ENCODE data around the gene PDE2A.

PDE2A gene

DNA sequence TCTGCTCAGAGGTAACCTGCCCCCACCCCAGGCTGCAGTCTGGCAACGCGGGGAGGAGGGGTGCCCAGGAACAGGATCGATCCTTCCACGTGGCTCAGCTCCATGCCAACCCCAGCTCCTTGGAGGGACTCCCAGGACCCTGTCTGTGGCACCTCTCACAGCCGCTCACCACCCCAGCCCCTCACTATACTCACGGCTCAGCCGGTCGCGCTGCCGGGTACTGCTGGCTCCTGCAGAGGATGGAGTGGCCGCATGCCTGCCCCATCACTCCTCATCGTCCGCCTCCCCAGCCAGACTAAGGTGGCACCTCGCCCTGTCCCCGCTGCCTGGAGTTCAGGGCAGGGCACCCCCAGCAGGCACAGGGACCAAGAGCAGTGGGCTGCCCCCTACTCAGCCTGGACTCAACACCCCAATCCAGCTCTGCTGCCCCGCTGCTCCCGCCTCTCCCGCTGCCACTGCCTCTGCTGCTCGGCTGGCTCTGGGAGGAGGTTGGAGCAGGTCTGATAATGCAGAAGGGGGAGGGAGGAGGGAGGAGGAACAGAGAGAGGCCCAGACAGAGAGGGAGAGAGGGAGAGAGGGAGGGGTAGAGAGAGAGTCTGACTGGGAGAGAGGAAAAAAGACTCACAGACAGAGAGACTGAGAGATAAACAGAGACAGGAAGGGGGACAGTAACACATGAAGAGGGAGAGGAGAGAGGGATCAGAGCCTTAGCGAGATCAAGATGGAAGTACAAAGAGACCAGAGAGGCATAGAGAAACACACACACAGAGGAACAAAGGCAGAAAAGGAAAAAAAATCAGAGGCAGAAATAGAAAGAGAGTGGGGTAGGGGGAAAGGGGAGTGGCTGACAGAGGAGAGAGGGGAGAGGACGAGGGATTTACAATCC is at the start of gene PDE2A:
Gene PDE2A (minus strand): TSS at position 480 of the 886 bp plus-strand sequence. CDS start 215 bp downstream, at position 265.
- DNase-seq = no peak

GRCh38 chr11:72723508-72723907 is 49.3 kb upstream of the PDE2A start:
- no peak for DNase-seq

- DNase-seq = peak; percentile 78
Observed at GRCh38 chr11:72722050-72722748, 48.0 kb upstream of the PDE2A start.

DNA sequence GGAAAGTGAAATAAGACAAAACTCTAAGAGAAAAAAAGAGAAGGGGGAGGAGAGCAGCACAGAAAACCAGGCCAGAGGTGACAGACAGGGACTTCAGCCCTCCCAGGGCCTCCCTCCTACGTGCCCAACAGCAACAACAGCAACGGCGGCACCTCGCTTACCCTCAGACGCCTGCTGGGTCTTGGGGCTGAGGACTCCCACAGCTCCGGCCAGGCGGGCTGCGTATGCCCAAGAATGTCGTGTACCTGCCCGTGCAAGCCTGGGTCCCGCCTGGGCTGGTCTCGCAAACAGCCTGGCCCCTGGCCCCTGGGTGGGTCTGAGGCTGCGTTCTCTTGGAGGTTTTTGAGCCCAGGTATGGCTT is 47.4 kb upstream of the PDE2A start:
- no peak for DNase-seq

GRCh38 chr11:72721276-72721675 is 47.1 kb upstream of the PDE2A start:
- DNase-seq = no peak

- no peak for DNase-seq
Observed at GRCh38 chr11:72720784-72721183, 46.6 kb upstream of the PDE2A start.

GRCh38 chr11:72720047-72720446 is 45.8 kb upstream of the PDE2A start:
- DNase-seq = no peak

GRCh38 chr11:72719551-72719950 is 45.3 kb upstream of the PDE2A start:
- no peak for DNase-seq

DNA sequence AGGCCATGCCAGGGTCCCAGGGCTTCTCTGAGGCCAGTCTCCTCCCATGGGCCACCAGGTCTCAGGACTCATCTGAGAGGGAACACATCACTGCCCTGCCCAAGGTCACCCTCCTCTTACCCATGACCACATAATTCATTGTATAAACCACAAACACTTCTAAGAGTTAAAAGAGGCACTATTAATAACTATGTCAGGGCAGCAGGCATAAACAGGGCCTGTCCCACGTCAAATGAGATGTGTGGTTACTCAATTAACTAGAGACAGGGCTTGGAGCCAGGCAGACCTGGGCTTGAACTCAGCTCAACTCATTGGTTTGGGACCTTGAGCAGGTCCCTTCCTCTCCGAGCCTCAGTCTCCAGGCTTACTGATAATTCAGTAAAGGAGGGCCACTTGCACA is 44.9 kb upstream of the PDE2A start:
- no peak for DNase-seq

DNA sequence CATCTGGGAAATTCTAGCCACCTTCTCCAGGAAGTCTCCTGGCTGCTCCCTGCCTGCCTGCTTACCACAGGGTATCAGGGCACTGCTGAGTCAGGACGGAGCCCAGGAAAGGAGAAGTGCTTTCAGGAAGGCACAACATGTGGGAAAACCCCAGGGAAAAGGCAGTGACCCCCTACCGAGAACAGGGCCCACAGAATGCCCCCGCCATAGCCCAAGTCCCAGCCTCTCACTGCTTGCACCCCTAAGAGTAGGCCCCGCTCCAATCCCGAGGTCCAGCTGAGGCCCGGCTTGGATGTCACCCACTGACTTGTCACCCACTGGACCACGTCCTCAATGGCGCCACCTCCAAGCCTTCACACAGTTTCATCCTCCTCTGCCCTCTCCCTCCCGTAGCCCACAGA is 43.9 kb upstream of the PDE2A start:
- no peak for DNase-seq

DNA sequence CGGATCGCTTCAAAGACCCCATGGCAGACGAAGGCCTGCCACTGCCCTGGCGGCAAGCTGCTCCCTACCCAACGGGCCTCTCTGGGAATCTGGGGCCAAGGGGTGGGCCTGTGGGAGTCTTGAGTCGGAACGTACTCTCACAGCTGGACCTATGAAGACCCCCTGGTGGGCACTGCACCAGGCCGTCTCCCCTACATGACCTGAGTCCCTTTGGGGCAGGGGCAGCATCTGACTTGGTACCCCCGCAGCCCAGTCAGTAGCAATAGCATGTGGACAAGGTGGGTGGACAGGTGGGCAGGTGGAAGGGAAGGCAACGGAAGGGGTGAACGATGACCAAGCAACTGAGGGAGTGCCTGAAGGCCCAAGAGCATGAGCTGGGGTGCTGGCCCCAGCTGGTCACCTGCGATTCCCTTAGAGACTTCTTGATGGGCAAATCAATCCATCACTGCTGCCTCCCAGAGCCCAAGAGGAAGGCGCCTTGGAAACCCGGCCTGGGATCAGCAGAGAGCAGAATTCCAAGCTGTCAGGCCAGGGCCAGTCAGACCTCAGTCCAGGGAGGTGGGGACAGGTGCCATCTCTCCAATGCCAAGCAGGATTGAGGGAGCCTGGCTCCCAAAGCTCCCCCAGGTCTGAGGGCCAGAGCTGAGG is 42.7 kb upstream of the PDE2A start:
- no peak for DNase-seq

DNA sequence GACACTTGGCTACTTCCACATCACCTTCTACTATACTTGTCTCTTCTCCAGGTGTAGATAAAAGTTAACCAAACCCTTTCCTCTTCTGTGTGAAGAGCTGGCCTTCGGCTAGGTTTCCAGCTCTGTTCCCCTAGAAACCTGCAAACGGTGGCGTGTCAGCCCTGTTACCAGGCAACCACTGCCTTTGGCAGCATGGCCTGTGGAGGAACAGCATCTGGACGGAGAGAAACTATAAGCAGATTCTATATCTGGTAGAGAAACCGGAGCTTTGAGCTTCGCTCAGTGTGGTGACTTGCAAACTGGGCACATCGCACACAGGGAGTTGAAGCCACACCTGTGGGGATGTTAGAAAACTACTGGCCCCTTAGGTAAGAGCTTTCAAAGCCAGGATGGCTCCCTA is 42.1 kb upstream of the PDE2A start:
- no peak for DNase-seq

- DNase-seq = no peak
Observed at GRCh38 chr11:72712841-72713240, 38.6 kb upstream of the PDE2A start.

DNA sequence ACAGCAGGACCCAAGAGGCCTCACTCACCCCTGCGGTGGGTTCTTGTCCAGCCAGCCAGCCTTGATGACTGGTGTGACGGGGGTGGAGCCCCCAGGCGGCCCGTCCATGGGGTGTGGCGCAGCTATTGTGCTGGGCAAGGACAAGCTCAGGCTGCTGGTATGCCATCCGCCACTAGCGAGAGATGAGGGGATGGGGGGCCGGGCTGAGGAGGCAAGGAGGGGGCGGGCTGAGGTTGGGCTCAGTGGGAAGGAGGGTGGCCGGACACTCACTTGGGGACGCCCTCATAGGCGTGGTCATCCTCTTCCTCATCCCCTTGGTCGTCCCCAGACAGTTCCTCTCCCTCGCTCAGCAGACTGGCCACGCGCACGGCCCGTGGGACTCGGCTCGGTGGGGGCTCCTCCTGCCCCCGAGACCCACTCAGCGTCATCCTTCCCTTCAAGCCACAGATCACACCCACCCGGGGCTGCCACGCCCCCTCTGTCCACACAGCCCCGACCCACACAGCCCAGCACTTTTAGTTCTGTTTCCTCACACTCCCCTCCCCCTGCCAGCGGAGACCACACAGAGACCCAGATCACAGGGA is 38.0 kb upstream of the PDE2A start:
- no peak for DNase-seq

GRCh38 chr11:72711141-72711540 is 36.9 kb upstream of the PDE2A start:
- DNase-seq = no peak

DNA sequence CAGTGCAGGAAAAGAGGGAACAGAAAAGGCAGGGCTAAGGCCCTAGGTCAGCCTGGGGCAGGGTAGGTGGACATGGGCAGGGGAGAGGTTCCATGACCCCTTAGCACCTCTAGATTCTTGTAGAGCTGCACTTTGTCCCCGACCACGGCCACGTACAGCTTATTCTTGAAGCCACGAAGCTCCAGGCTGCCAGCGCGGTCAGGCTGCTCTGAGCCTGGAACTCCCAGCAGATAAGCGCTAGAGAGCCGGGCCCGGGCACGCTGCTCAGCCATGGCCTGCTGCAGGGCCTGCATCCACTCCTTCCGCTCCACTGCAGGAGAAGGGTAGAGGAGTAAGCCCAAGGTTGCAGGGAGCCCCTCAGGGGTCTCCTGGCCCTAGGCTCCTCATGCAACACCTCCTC is 36.1 kb upstream of the PDE2A start:
- DNase-seq = no peak

- no peak for DNase-seq
Observed at GRCh38 chr11:72709478-72710238, 35.4 kb upstream of the PDE2A start.

DNA sequence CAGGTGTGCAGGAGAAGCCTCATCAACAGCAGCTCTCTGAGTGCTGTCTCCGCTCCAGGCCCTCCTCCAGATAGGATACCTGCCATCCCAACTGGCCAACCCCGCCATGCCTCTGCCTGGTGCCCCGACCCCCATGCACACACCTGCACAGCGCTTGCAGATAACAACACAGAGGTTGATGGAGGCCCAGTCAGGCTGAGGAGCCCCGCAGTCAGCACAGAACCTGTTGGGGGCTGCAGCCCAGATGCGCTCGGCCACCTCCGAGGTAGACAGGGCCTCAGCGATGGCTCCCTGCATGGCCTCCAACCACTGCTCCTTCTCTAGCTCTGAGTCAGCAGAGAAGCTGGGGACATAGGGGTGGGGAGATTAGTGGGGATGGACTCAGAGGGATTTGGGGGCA is 32.8 kb upstream of the PDE2A start:
- DNase-seq = no peak

GRCh38 chr11:72706579-72706978 is 32.4 kb upstream of the PDE2A start:
- no peak for DNase-seq

DNA sequence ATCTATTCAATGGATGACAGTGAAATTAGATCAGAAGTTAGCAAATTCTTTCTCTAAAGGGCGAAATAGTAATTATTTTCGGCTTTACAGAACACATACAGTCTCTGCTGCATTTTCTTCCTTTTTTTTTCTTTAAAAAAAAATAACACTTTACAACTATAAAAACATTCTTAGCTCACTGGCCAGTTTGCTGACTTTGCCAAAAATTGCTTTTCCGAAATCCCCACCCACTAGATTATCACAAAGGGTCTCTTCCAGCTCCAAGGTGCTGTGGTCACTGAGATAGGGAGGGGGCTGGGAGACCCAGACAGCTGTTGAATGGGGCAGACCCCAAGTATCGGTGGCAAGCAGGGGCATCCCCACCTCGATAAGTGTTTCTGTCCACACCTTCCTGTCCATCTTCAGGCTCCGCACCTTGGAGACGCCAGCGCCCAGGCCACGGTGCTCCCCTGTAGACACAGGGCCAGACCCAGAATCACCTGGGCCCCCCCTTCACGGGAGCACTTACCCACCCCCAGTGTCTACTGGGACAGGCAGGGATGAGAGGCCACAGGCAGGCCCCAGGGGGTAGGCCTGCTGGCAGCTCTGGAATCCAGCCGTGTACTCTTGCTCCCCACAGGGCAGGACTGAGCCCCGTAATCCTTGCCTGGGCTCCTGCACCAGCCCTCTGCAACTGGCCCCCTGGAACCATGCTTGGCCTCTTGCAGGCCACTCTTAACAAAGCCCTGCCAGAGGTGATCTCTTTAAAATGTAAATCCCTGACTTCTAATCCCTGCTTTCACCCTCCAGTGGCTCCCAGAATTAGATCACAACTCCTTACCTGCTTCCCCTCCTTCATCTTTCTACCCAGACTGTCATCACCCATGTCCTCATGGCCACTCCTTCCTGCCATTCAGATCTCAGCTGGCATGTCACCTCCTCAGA is 31.5 kb upstream of the PDE2A start:
- DNase-seq = no peak

DNA sequence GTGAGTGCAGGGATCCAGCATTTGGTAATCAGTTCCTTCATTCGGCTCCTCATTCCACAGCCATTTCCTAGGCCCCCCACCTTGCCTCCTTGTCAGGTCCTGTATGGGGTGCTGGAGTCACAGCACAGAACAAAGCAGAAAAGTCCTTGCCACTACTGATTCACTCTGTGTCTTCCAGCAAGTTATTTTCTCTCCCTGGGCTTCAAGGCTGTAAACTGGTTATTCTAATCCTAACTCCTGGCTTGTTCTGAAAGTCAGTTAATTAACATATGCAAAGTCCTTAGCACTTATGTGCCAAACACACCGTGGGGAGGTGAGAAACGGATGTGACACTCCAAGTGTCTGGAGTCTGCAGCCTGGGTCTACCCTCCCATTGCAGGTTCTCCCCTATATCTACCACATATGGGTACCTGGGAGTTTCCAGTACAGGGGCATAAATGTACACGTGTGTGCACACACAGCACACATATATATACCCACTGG is 30.6 kb upstream of the PDE2A start:
- no peak for DNase-seq
